BE2C (cell line): ENCODE results near the gene ARHGAP44.

Experiments
- DNase-seq: peaks from one replicate; pipeline ENCODE4 v3.0.0-alpha.2; 2020
- H3K27me3 ChIP-seq: fragments of 250-450 bp; sonication (Bioruptor Pico); 2 replicates; pipeline ENCODE4 v1.5.1; 2020; ENCODE audit warnings: mild to moderate bottlenecking
- H3K36me3 ChIP-seq: fragments of 250-450 bp; sonication (Bioruptor Pico); 2 replicates; pipeline ENCODE4 v1.5.1; 2020; ENCODE audit warnings: mild to moderate bottlenecking
- H3K4me1 ChIP-seq: fragments of 250-450 bp; sonication (Bioruptor Pico); 2 replicates; pipeline ENCODE4 v1.5.1; 2020
- H3K4me3 ChIP-seq: 2 replicates; pipeline ENCODE4 v1.5.1; 2011; ENCODE audit warnings: low read depth, low read length
- H3K9me3 ChIP-seq: fragments of 250-450 bp; sonication (Bioruptor Pico); 2 replicates; pipeline ENCODE4 v1.5.1; 2020
- CTCF ChIP-seq: IDR thresholded peaks from 2 replicates; pipeline ENCODE4 v1.5.1; 2012; ENCODE audit warnings: mild to moderate bottlenecking, low read depth, low read length

ARHGAP44 gene

DNA sequence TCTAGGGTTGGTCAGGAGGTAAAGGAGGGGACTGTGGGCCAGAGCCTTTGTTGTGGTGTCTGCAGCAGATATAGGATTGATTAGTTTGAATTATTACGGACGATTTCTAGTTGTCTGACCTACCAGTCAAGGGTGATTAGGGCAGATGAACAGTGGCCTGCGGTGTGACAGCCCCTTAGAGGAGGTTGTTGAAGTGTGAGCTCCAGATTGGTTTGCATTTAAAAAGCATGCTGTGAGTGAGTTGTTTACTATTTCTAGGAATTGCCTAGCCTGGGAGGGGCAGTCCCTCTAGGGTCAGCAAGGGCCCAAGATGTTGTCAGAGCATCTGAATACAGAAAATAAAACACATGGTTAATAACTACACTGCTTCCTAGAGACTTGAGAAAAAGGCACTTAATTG, 108.8 kb downstream of the ARHGAP44 start:
- no peaks in the 10 kb centered on the region for H3K9me3 ChIP-seq
- no peaks in the 10 kb centered on the region for H3K4me1 ChIP-seq
- DNase-seq = no peak
- H3K36me3 ChIP-seq = no peaks in the 10 kb centered on the region
- TF ChIP-seq CTCF = no peak
- no peak overlapping the region for H3K4me3 ChIP-seq
- no peaks in the 10 kb centered on the region for H3K27me3 ChIP-seq

- Histone ChIP-seq H3K4me1 (no peaks in the 10 kb centered on the region), H3K27me3 (no peaks in the 10 kb centered on the region), H3K9me3 (no peaks in the 10 kb centered on the region), H3K4me3 (no peak overlapping the region), H3K36me3 (no peaks in the 10 kb centered on the region)
- no peak for TF ChIP-seq CTCF
- no peak for DNase-seq
These were observed 110.3 kb downstream of the ARHGAP44 start for GRCh38 chr17:12899604-12900003.

GRCh38 chr17:12900474-12900873, 111.2 kb downstream of the ARHGAP44 start:
- TF ChIP-seq CTCF = no peak

DNA sequence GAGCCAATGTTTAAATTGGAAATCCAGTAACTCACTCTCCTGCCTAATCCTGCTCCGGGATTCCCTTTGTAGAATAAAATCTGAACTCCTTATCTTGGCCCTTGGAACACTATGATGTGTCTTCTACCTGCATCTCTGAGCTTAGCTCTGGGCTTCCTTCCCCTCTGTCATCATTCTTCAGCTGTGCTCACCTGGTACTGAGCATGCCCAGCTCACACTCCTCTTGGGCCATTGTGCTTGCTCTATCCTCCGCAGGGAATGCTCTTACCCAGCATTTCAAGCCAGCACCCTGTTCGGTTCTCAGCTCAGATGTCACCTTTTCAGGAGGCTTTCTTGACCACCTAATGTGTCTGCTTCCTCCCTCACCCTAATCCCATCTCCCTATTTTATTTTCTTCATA, 112.7 kb downstream of the ARHGAP44 start:
- no peak for DNase-seq

More at GRCh38 chr17:12900474-12900873, 111.2 kb downstream of the ARHGAP44 start:
- no peak for DNase-seq
- Histone ChIP-seq H3K27me3 (no peaks in the 10 kb centered on the region), H3K36me3 (no peaks in the 10 kb centered on the region), H3K4me3 (no peak overlapping the region), H3K4me1 (no peaks in the 10 kb centered on the region), H3K9me3 (no peaks in the 10 kb centered on the region)

DNA sequence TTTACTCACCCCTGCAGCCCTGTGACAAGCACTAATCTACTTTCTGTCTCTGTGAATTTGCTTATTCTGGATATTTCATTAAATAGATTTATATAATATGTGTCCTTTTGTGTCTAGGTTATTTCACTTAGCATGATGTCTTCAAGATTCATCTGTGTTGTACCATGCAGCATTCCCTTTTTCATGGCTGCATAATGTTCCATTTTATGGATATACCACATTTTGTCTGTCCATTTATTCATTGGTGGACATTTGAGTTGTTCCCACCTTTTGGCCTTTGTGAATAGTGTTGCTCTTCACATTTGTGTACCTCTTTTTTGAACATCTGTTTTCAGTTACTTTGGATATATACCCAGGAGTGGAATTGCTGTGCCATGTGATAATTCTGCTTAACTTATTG, 118.2 kb downstream of the ARHGAP44 start:
- no peak for DNase-seq
- H3K36me3 ChIP-seq = no peaks in the 10 kb centered on the region
- TF ChIP-seq CTCF = no peak
- H3K4me1 ChIP-seq = no peaks in the 10 kb centered on the region
- H3K4me3 ChIP-seq = no peak overlapping the region
- no peaks in the 10 kb centered on the region for H3K27me3 ChIP-seq
- no peaks in the 10 kb centered on the region for H3K9me3 ChIP-seq

More for the DNA sequence above, 112.7 kb downstream of the ARHGAP44 start:
- Histone ChIP-seq H3K4me1 (no peaks in the 10 kb centered on the region), H3K9me3 (no peaks in the 10 kb centered on the region), H3K36me3 (no peaks in the 10 kb centered on the region), H3K27me3 (no peaks in the 10 kb centered on the region), H3K4me3 (no peak overlapping the region)
- no peak for TF ChIP-seq CTCF

GRCh38 chr17:12909046-12909445, 119.7 kb downstream of the ARHGAP44 start:
- TF ChIP-seq CTCF = no peak
- Histone ChIP-seq H3K4me1 (no peaks in the 10 kb centered on the region), H3K9me3 (no peaks in the 10 kb centered on the region), H3K4me3 (no peak overlapping the region), H3K27me3 (no peaks in the 10 kb centered on the region), H3K36me3 (no peaks in the 10 kb centered on the region)
- DNase-seq = no peak
